GM21360 (cell line): Measurements from ENCODE around the gene SYCP2L.
"Not testable (repeated sequence)": the region's sequence is repeated elsewhere in the genome, so short reads cannot be mapped to it uniquely, and the experiment has no call there.

Source experiments
- ATAC-seq: cut with Tn5 transposase; IDR thresholded peaks from one replicate; pipeline ENCODE4 v1.9.1; 2021; ENCODE audit warnings: mild to moderate bottlenecking, moderate library complexity; ENCODE audit not compliant: unreplicated experiment

The SYCP2L gene

DNA sequence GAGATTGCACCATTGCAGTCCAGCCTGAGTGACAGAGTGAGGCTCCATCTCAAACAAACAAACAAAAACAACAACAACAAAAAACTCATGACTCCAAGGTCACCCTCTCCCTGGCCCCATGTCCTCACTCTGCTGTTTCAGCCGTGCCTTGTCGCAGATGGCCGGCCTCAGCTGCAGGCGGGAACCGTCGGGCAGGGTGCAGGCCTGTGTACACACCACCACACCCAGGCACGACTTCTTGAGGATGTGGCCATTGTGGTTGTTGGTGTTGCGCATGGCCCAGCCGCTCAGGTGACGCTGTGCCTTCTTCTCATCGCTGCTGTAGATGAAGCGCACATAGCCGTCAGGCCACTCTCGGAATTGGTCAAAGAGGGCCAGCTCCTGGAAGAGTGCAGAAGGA, 9.8 kb upstream of the SYCP2L start:
- ATAC-seq: no peak

DNA sequence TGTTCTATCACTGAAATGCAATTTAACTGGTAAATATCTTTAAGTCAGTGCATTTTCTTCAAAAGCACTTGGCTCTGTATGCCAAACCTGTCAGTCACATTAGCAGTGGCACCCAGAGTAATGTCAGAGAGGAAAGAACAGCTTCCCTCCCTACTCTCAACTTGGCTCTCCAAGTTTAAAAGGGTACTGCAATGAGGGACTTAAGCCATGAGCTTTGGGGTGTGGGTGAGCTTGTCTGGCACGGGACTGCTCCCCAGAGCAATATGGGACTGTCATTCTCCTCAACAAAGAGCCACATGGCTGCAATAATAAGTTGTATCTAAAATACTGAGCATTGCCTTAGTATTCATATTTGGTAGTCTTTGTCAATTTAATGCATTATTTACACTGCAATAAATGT, 9.0 kb upstream of the SYCP2L start:
- ATAC-seq: no peak

DNA sequence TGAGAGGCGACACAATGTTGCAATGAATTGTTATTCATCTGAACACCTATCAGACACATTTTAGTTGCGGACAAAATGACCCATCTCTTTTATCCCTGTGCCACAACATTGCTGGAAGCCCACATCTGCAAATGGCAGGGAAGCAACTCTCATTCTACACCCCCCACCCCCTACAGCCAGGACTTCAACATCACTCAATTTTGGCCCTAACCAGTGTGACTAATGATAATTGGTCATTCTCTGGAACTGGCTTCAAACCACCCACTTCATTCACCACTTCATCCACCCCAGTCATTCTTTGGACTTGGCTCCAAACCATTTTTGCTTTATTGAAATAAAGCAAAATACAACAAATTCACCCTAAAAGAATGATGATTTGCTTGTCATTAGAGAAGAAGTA, 6.5 kb upstream of the SYCP2L start:
- no peak for ATAC-seq

DNA sequence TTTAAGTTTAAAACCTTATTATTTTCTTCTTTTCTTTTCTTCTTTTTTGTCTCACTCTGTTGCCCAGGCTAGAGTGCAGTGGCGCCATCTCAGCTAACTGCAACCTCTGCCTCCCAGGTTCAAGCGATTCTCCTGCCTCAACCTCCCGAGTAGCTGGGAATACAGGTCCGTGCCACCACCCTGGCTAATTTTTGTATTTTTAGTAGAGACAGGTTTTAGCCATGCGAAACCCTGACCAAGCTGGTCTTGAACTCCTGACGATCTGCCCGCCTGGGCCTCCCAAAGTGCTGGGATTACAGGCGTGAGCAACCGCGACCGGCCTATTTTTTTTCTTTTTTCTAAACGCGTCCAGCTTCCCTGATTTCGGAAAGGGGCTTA, 4.6 kb upstream of the SYCP2L start:
- ATAC-seq: not testable (repeated sequence)

DNA sequence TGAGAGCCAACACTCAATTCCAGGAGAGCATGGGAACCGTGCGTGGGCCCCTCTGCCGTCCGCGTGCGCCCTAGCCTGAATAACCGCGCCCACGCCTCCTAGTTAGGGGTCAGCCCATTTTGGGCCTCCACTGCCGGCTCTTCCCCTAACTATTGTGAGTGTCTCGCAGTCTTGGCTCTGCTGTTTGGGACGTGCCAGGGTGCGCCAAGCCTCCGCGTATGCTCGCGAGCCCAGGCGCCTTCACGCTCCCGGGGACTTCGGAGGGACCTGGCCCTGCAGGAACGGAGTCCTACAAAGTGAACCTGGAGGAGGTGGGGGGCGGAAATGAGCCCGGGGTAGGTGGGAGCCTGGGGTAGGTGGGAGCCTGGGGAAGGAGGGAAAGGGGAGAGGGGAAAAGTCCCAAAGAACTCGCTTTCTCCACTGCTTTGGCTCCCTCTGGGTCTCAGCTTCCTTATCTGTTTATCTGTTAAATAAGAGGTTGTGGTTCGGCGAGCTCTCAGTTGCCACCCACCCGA, 4.1 kb upstream of the SYCP2L start:
- ATAC-seq: no peak

DNA sequence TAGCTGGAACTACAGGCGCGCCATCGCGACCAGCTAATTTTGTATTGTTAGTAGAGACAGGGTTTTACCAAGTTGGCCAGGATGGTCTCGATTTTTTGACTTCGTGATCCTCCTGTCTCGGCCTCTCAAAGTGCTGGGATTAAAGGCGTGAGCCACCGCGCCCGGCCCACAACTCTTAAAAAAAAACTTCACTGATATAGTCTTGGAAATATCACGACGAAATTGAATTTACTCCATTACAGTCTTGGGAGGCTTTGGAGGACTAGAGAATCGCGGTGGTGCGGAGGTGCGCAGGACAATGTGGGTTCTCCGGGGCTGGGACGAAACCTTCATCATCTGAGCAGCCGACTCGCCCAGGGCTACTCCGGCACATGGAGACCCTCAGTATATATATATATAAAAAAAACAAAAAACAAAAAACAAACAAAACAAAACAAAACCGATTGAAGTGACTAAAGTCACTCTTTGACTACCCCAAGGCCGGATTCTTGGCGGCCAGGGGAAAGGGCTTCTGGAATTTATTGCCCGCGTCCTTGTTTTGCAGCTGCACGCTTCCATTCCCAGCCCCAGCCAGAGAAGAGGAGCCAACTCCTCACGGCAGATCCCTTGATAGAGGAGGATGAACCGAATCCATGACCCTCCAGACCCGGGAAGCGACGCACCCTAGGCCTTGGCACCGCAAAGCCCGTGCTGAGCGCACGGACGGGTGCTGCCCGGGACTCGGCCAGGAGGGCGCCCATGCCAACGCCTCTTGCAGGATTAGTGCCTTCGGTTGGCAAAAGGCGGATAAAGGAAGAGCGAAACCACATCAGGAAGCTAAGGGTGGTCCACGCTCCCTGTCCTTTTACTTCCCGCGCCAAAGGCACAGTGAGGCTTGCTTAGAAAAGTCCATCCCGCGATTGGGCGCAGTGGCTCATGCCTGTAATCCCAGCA, 3.3 kb upstream of the SYCP2L start:
- no peak for ATAC-seq

DNA sequence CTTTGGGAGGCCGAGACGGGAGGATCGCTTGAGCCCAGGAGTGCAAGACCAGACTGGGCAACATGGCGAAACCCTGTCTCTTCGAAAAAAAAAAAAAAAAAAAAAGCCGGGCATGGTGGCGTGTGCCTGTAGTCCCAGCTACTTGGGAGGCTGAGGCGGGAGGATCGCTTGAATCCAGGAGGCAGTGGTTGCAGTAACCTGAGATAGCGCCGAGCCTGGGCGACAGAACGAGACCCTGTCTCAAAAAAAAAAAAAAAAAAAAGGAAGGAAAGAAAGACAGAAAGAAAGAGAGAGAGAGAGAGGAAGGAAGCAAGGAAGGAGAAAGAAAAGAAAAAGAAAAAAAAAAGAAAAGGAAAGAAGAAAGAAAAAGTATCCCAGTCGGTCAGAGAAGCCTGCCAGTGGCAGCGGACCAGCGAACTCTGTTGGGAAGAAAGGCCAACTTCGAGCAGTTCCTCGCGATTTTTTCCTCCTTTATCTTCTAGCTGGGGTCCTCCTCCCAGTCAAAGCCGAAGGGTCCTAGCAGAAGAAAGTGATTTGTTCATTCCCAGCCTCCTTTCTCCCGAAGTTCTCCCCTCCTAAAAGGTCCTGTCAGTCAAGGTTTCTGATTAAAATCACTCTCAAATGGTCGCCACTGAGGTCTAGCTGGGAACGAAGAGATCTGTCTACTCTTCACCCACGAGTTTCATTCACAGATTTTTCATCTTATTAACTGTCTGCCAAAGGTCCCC, 2.4 kb upstream of the SYCP2L start:
- ATAC-seq: no peak

DNA sequence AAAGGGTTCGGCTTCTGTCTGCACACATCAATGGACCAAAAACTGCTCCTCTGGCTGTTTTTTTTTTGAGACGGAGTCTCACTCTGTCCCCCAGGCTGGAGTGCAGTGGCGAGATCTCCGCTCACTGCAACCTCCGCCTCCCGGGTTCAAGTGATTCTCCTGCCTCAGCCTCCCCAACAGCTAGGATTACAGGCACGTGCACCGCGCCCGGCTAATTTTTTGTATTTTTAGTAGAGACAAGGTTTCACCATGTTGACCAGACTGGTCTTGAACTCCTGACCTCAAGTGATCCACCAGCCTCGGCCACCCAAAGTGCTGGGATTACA, 524 bp upstream of the SYCP2L start:
- ATAC-seq: not testable (repeated sequence)

DNA sequence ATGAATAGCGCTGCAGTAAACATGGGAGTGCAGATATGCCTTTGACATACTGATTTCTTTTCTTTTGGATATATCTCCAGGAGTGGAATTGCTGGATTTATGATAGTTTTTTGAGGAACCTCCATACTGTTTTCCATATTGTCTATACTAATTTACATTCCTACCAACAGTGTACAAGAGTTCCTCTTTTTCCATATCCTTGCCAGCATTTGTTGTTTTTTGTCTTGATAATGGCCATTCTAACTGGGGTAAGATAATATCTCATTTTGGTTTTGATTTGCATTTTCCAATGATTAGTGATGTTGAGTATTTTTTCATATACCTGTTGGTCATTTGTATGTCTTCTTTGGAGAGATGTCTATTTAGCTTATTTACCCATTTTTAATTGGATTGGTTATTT, 3.3 kb downstream of the SYCP2L start:
- no peak for ATAC-seq

DNA sequence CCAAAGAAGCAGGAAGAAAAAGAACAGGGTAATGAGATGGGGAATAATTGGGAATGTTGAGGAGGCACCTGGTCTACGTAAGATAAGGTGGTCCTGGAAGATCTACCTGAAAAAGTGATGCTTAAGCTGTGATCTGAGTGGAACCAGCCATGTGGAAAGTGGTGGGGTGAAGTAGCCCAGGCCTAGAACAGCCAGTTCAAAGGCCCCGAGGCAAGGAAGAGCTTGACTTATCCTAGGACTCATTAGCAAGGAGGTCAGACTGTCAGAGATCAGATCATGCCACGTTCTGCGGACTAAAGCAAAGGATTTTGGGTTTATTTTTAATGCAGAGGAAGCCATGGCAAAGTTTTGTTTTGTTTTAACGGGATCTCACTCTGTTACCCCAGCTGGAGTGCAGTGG, 5.1 kb downstream of the SYCP2L start:
- ATAC-seq: no peak

DNA sequence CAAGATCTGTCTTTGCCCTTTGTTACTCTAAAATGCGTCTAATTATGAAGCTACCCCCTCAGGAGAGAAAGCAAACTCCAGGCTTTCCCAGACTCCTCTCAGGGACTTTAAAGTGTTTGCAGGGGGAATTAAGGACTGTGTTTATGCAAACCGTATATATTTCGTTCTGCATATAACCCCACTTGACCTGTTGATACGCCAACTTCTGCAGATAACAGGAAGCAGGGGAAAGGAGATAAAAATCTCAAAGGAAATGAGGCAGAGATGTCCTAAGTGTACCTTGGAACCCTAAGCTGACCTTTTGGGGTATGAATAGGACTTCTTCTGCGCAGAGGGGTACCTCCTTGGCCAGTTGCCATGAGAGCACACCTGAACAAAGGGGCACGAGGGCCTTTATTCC, 8.1 kb downstream of the SYCP2L start:
- no peak for ATAC-seq

DNA sequence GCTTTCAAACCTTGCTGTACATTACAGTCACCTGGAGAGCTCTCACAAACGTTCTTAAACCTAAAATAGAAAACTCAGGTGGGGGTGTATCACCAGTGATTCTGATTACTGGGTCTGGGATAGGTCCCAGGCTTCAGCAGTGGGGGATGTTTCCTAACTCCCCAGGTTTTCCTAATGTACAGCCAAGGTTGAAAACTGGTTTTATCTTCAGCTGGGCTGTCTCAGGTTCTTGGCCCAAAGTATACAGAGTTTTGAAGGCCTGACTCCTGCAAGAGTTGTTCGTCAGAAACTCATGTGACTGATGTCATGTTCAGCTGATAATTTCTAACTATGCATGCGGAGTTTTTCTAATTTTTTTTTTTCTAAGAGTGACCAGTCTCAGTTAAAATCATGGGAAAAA, 9.8 kb downstream of the SYCP2L start:
- no peak for ATAC-seq

DNA sequence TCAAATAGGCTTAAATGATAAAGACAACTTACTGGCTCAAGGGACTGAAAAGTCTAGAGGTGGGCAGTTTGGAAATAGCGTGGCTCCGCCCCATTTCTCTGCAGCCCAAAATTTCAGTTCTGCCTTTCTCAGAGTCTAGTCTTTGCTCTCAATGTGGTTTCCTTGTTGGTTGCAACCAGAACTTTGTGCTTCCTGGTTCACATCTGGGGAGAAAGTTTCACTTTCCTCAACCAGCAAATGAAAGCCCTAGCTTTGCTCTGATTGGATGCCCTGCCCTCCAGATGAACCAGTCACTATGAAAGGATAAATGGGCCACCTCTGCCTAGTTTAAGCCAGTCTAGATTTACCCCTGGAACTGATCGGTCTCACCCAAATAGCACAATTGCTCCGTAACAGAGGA, 14.9 kb downstream of the SYCP2L start:
- ATAC-seq: peak; percentile 96

DNA sequence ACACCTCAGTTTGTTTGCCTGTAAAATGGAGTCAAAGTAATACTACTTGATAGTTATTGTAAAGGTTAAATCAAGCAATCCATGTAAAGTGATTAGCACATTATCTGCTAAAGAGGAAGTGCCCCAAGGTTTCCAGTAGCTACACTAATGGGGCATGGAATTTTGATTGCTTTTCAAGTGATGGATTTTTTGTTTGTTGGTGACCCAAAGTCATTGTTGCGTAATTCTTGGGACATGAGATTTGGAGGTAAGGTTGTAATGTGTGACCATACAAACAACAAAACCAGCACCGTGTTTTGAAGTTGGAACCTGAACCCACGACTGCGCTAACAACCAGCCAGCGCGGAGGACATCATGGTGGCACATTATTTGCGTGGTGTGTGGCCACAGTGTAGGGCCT, 17.2 kb downstream of the SYCP2L start:
- ATAC-seq: no peak

DNA sequence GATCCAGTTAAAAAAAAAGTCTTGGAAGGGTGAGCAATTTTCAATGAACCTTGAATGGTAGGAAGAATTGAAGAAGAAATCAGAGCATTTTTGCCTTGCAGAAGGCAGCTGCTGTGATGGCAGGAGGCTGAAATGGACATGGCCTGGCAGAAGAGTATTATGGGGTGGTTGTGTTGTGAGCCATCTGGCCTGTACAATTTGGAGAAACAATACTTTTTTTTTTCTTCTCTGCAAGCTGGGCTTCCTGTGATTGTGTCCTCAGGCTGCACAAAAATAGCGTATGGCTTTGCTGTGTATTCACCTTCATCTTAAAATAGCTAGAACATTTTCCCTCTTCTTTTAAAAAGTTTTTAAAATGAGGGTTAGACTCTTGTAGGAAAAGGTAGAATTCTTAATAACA, 21.4 kb downstream of the SYCP2L start:
- no peak for ATAC-seq

DNA sequence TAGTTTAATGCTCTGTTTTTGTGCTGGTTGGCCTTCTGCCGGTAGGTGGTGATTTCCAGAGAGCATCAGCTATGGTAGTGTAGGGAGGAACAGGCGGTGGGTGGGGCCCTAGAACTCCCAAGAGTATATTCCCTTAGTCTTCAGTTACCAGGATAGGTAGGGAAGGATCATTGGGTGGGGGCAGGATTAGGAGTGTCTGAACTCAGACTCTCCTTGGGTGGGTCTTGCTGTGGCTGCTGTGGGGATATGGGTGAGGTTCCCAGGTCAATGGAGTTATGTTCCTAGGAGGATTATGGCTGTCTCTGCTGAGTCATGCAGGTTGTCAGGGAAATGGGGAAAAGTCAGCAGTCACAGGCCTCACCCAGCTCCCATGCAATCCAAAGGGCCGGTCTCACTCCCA, 32.7 kb downstream of the SYCP2L start:
- not testable (repeated sequence) for ATAC-seq

DNA sequence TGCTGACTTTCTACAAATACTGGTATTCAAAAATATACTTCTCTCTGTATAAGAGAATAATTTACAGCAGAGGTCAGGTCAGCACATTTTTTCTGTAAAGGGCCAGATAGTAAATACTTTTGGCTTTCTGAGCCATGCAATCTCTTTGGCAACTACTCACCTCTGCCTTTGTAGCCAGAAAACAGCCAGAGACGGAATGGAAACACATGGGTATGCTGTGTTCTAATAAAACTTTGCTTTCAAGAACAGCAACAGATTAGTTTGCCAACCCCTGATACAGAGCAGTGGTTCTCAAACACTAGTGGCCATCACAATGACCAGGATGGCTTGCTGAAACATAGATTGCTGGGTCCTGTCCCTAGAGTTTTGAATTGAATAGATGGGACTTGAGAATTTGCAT, 46.3 kb downstream of the SYCP2L start:
- no peak for ATAC-seq

DNA sequence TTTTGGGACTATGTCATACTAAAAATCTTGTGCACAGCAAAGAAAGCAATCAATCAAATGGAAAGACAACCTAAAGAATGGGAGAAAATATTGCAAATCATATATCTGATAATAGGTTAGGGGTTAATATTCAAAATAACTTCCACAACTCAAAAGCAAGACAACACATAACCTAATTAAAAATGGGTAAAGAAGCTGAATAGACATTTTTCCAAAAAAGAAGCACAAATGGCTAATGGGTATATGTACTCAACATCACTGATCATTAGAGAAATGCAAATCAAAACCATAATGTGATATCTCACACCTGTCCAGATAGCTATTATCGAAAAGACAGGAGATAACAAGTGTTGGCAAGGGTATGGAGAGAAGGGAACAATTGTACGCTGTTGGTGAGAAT, 53.0 kb downstream of the SYCP2L start:
- ATAC-seq: no peak

DNA sequence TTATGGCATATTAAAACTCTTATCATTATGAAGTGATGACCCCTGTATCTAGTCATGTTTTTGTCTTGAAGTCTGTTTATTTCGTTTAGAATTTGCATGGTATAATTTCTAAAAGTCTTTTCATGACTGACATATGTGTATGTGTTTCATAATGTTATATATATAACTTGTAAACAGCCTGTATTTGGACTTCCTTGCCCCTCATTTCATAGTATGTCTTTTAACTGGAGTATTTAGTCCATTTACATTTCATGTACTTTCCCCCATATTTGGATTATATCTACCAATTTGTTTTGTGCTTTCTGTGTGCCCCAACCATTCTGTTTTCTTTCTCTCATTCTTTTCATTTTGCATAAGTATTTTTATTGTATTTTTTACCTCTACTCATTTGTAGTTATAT, 59.0 kb downstream of the SYCP2L start:
- ATAC-seq: no peak

DNA sequence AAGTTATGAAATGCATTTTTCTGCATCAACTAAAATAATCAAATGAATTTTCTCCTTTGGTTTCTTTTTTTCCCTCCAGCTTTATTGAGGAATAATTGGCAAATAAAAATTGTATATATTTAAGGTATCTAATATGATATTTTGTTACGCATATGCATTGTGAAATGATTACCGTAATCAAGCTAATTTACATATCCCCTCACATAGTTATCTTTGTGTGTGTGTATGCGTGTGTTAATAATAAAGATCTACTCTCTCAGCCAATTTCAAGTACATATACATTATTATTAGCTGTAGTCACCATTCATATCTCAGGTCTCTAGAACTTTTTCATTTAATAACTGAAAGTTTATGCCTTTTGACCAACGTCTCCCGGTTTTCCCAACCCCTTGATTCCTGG, 61.1 kb downstream of the SYCP2L start:
- no peak for ATAC-seq

DNA sequence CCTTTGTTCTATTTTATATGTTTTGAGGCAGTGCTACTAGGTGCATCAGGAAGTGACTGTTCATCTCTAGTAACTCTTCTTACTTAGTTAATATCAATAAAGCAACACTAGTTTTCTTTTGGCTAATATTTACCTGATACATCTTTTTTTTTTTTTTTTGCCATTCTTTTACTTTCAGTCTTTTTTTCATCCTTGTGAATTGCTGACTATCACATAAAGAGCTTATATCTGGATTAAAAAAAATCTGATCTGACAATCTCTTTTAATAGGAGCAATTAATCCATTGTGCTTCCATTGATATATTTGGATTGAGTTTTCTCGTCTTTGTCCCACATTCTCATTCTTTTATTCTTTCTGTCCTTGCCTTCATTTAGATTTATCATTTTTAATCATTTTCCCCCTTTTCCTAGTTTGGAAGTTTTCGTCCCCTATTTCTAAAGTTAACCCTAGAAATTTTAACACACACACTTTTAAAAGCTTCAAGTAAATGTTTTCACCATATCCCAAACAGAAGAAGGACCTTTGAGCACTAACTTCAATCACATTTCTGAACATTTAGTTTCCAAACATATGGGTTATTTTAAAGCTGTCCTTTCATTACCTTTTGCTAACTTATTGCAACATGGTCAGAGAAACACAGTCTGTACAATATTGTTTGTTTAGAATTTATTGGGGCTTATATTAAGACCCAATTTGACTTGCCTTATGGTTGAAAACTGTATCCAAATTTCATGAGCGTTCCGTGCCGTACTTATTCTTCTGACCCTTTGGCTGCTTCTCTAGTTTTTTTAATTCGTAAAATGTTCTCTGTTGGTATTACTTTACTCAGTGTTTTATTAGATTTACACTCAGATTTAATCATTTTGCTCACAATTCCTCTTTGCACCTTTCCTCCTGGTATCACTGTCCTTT, 63.0 kb downstream of the SYCP2L start:
- ATAC-seq: no peak
